OCI-LY1 (cell line): ENCODE measurements around the gene GRB10.

ENCODE experiments used
- H2AFZ ChIP-seq: fragments of 200-600 bp; sonication (generic), shearing (Covaris generic); 2 replicates; pipeline ENCODE4 v1.6.0; 2014; ENCODE audit warnings: antibody characterized with exemption, mild to moderate bottlenecking, low read length
- H3F3A ChIP-seq: fragments of 200-600 bp; sonication (generic), shearing (Covaris generic); 2 replicates; pipeline ENCODE4 v1.6.0; 2014; ENCODE audit warnings: mild to moderate bottlenecking, antibody characterized with exemption, low read length, moderate library complexity; ENCODE audit not compliant: insufficient read depth
- H3K27ac ChIP-seq: fragments of 200-600 bp; sonication (generic); 2 replicates; pipeline ENCODE4 v1.5.1; 2014; ENCODE audit warnings: low read length, mixed run types, mild to moderate bottlenecking, low read depth; ENCODE audit not compliant: poor library complexity, severe bottlenecking
- H3K27me3 ChIP-seq: fragments of 200-600 bp; sonication (generic); 2 replicates; pipeline ENCODE4 v1.6.0; 2014; ENCODE audit warnings: antibody characterized with exemption, mild to moderate bottlenecking, low read length, moderate library complexity; ENCODE audit not compliant: insufficient read depth
- H3K36me3 ChIP-seq: fragments of 200-600 bp; sonication (generic); 2 replicates; pipeline ENCODE4 v1.6.1; 2014; ENCODE audit warnings: mild to moderate bottlenecking, antibody characterized with exemption, low read length, moderate library complexity, mixed read lengths; ENCODE audit not compliant: insufficient read depth
- H3K4me1 ChIP-seq: fragments of 200-600 bp; sonication (generic); 2 replicates; pipeline ENCODE4 v1.5.1; 2014; ENCODE audit warnings: mild to moderate bottlenecking, low read length, moderate library complexity; ENCODE audit not compliant: insufficient read depth, severe bottlenecking
- H3K4me2 ChIP-seq: fragments of 200-600 bp; sonication (generic), shearing (Covaris generic); 2 replicates; pipeline ENCODE4 v1.6.1; 2014; ENCODE audit warnings: low read length
- H3K4me3 ChIP-seq: fragments of 200-600 bp; sonication (generic); 2 replicates; pipeline ENCODE4 v1.5.1; 2014; ENCODE audit warnings: low read length, low read depth, mild to moderate bottlenecking, mixed read lengths; ENCODE audit not compliant: poor library complexity, severe bottlenecking
- H3K79me2 ChIP-seq: fragments of 200-600 bp; shearing (Covaris generic); 2 replicates; pipeline ENCODE4 v1.6.1; 2016; ENCODE audit warnings: mixed run types, low read length, mixed read lengths; ENCODE audit not compliant: insufficient read depth
- H3K9ac ChIP-seq: fragments of 200-600 bp; sonication (generic), shearing (Covaris generic); 2 replicates; pipeline ENCODE4 v1.6.1; 2014; ENCODE audit warnings: mild to moderate bottlenecking, low read length, mixed read lengths
- H3K9me2 ChIP-seq: fragments of 200-600 bp; sonication (generic), shearing (Covaris generic); 2 replicates; pipeline ENCODE4 v1.6.1; 2014; ENCODE audit warnings: low read depth, mild to moderate bottlenecking, low read length, mixed read lengths
- H3K9me3 ChIP-seq: fragments of 200-600 bp; shearing (Covaris generic); 2 replicates; pipeline ENCODE4 v1.6.1; 2014; ENCODE audit warnings: low read length, mixed read lengths
- H4K20me1 ChIP-seq: fragments of 200-600 bp; sonication (generic), shearing (Covaris generic); 2 replicates; pipeline ENCODE4 v1.6.0; 2016; ENCODE audit warnings: mild to moderate bottlenecking, low read length; ENCODE audit not compliant: insufficient read depth
- CTCF ChIP-seq: fragments of 200-600 bp; sonication (generic), shearing (Covaris generic); IDR thresholded peaks from 2 replicates; pipeline ENCODE4 v1.5.1; 2017; ENCODE audit warnings: mild to moderate bottlenecking, antibody characterized with exemption, low read length, moderate library complexity, mixed read lengths
- EZH2 ChIP-seq: fragments of 200-600 bp; sonication (generic), shearing (Covaris generic); IDR thresholded peaks from 2 replicates; pipeline ENCODE4 v1.8.0; 2017; ENCODE audit warnings: borderline replicate concordance, mixed run types, mild to moderate bottlenecking, antibody characterized with exemption, low read length, moderate library complexity, mixed read lengths

GRB10 gene

GRCh38 chr7:50690541-50691011 lies 92.1 kb downstream of the GRB10 start:
- no peak overlapping the region for H3K27ac ChIP-seq
- H3K9me3 ChIP-seq, result no peaks in the 10 kb centered on the region
- H3F3A ChIP-seq, result no peaks in the 10 kb centered on the region

GRCh38 chr7:50688226-50688590 lies 94.5 kb downstream of the GRB10 start:
- Histone ChIP-seq H3K9ac (no peak overlapping the region), H3K4me1 (no peaks in the 10 kb centered on the region), H4K20me1 (no peaks in the 10 kb centered on the region), H3K9me2 (no peaks in the 10 kb centered on the region), H3K4me3 (no peak overlapping the region), H3K9me3 (no peaks in the 10 kb centered on the region), H3K4me2 (no peak overlapping the region), H3F3A (no peaks in the 10 kb centered on the region), H2AFZ (no peak overlapping the region), H3K27me3 (no peaks in the 10 kb centered on the region; the same call in 1 of the 2 replicates), H3K27ac (no peak overlapping the region), H3K36me3 (no peaks in the 10 kb centered on the region), H3K79me2 (no peaks in the 10 kb centered on the region)
- TF ChIP-seq EZH2 (no peak), CTCF (no peak)

More at GRCh38 chr7:50690541-50691011, 92.1 kb downstream of the GRB10 start:
- H3K4me2 ChIP-seq, result no peak overlapping the region
- H3K9me2 ChIP-seq, result no peaks in the 10 kb centered on the region
- no peaks in the 10 kb centered on the region; the same call in 1 of the 2 replicates for H3K27me3 ChIP-seq
- H3K36me3 ChIP-seq, result no peaks in the 10 kb centered on the region
- H2AFZ ChIP-seq, result no peak overlapping the region
- H3K4me3 ChIP-seq, result no peak overlapping the region
- no peak overlapping the region for H3K9ac ChIP-seq
- TF ChIP-seq EZH2, result no peak
- H3K79me2 ChIP-seq, result no peaks in the 10 kb centered on the region
- no peaks in the 10 kb centered on the region for H3K4me1 ChIP-seq
- H4K20me1 ChIP-seq, result no peaks in the 10 kb centered on the region

GRCh38 chr7:50687575-50688225 lies 95.0 kb downstream of the GRB10 start:
- H3K4me2 ChIP-seq, result no peak overlapping the region
- no peaks in the 10 kb centered on the region for H3F3A ChIP-seq
- H3K9me3 ChIP-seq, result no peaks in the 10 kb centered on the region
- no peaks in the 10 kb centered on the region for H3K4me1 ChIP-seq
- no peak overlapping the region for H2AFZ ChIP-seq
- no peaks in the 10 kb centered on the region for H3K9me2 ChIP-seq
- H3K27ac ChIP-seq, result no peak overlapping the region
- no peaks in the 10 kb centered on the region for H3K36me3 ChIP-seq
- no peaks in the 10 kb centered on the region; the same call in 1 of the 2 replicates for H3K27me3 ChIP-seq
- TF ChIP-seq CTCF (no peak), EZH2 (no peak)
- H3K79me2 ChIP-seq, result no peaks in the 10 kb centered on the region
- no peak overlapping the region for H3K9ac ChIP-seq
- H4K20me1 ChIP-seq, result no peaks in the 10 kb centered on the region
- H3K4me3 ChIP-seq, result no peak overlapping the region

GRCh38 chr7:50687096-50687495 lies 95.6 kb downstream of the GRB10 start:
- no peaks in the 10 kb centered on the region for H3K79me2 ChIP-seq
- H3K9ac ChIP-seq, result no peak overlapping the region
- no peak for TF ChIP-seq EZH2
- no peak for TF ChIP-seq CTCF
- no peaks in the 10 kb centered on the region for H4K20me1 ChIP-seq
- no peaks in the 10 kb centered on the region for H3K9me2 ChIP-seq
- H3K9me3 ChIP-seq, result no peaks in the 10 kb centered on the region
- no peaks in the 10 kb centered on the region for H3K4me1 ChIP-seq
- no peak overlapping the region for H3K4me3 ChIP-seq
- H3K36me3 ChIP-seq, result no peaks in the 10 kb centered on the region
- H2AFZ ChIP-seq, result no peak overlapping the region
- H3F3A ChIP-seq, result no peaks in the 10 kb centered on the region
- no peak overlapping the region for H3K27ac ChIP-seq
- H3K27me3 ChIP-seq, result no peaks in the 10 kb centered on the region
- H3K4me2 ChIP-seq, result no peak overlapping the region
